Sigmoid colon (tissue), 7 donors: ENCODE results near the gene ANKRD1. TPM values are rescaled to one million over a fixed set of nuclear protein-coding genes. Genes with fewer than 3 reads are reported as not detected.
A peak's percentile ranks its signal among the peaks of the same experiment; 100 is the strongest.
"Not testable (repeated sequence)": the region's sequence is repeated elsewhere in the genome, so short reads cannot be mapped to it uniquely, and the experiment has no call there.

ENCODE experiments used
- DNase-seq: peaks from one replicate; pipeline ENCODE4 v3.0.0-alpha.2; 2019
- H3K27ac ChIP-seq, 4 donors: fragments of 200-600 bp; sonication (generic); one replicate each; pipeline ENCODE4 v1.5.1; 2016 to 2019; ENCODE audit warnings: mild to moderate bottlenecking in 1 of 4
- H3K27me3 ChIP-seq, 3 donors: fragments of 200-600 bp; sonication (generic); one replicate each; pipeline ENCODE4 v1.5.1; 2019; ENCODE audit warnings: mild to moderate bottlenecking in 1 of 3
- H3K36me3 ChIP-seq, 4 donors: fragments of 200-600 bp; sonication (generic); one replicate each; pipeline ENCODE4 v1.5.1; 2016 to 2019
- H3K4me1 ChIP-seq, 4 donors: fragments of 200-600 bp; sonication (generic); one replicate each; pipeline ENCODE4 v1.5.1; 2017 to 2019
- H3K4me3 ChIP-seq, 4 donors: fragments of 200-600 bp; sonication (generic); one replicate each; pipeline ENCODE4 v1.5.1; 2017 to 2019; ENCODE audit warnings: mild to moderate bottlenecking in 2 of 4, moderate library complexity in 1 of 4
- H3K9me3 ChIP-seq, 4 donors: fragments of 200-600 bp in 3 of 4; sonication (generic) in 3 of 4; one replicate each; pipeline versions ENCODE4 v1.5.1 to v1.6.1; 2013 to 2019
- EP300 ChIP-seq, 4 donors: sonication (generic); formaldehyde crosslinking; IDR thresholded peaks; one replicate each; pipeline ENCODE4 v1.6.1; 2017; ENCODE audit warnings: antibody characterized with exemption in 4 of 4
- POLR2A ChIP-seq, 2 donors: fragments of 450-650 bp; IDR thresholded peaks; one replicate each; pipeline ENCODE4 v1.6.1; 2016; ENCODE audit warnings: antibody characterized with exemption in 2 of 2, mild to moderate bottlenecking in 2 of 2, moderate library complexity in 2 of 2
- POLR2AphosphoS5 ChIP-seq, 4 donors: sonication (generic); formaldehyde crosslinking; IDR thresholded peaks; one replicate each; pipeline ENCODE4 v1.6.1; 2017; ENCODE audit warnings: antibody characterized with exemption in 4 of 4
- WGBS, 2 donors: extraction: QIAGEN DNeasy Blood & Tissue Kit; methylation state at CpG; one replicate each; pipeline ENCODE4 v1.1.7; 2013; 5-methylcytosine and 5-hydroxymethylcytosine counted together
- intact Hi-C: fragments of 100-400 bp; cut with DNase I; formaldehyde crosslinking; loops from one replicate; pipeline ENCODE4 v1.15.1; 2023
- polyA plus RNA-seq, 3 donors: library from polyadenylated mRNA; stranded (reverse); fragments of 200-250 nt; gene quantifications; one replicate each; pipeline ENCODE4 v1.2.3, GENCODE V29; 2013
- total RNA-seq, 4 donors: library from RNA; depleted of rRNA; stranded (reverse); fragments of >200 nt; gene quantifications; one replicate each; pipeline ENCODE4 v1.1.0, GENCODE V29; 2016
- TF ChIP-seq, protein P1 (sequence below), 4 experiments: fragments of 450-650 bp in 3 of 4; fragments of 200-600 bp in 1 of 4; IDR thresholded peaks; one replicate each; pipeline ENCODE4 v1.5.1; 2016 to 2019; ENCODE audit warnings: antibody characterized with exemption in 4 of 4, mild to moderate bottlenecking in 3 of 4, moderate library complexity in 2 of 4
- donor health status: healthy with polysubstance abuse.
- donor health status: Bipolar disorder and iron deficiency.
- donor health status: healthy.

ANKRD1 gene
- total and polyA plus RNA-seq, 7 donors, result 2.4 to 8.4 (median 2.5) TPM; not detected in 4

DNA sequence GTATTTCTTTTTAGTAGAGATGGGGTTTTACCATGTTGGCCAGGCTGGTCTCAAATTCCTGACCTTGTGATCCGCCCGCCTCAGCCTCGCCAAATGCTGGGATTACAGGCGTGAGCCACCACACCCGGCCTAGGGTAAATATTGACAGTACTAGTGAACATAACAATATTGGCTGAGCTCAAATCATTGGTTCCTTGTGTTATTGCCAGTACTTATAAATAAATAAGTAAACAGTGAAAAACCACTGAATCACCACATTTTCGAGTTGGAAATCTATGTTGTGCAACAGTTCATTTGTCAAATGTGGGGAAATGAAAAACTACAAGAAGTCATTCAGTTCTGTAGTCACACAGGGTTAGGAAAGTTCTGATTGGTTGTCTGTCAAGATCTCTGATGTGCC, 33.3 kb downstream of the ANKRD1 start:
- Histone ChIP-seq H3K27me3 (no peaks in the 10 kb centered on the region), H3K27ac (no peak overlapping the region), H3K4me1 (peaks cover 0 to 11% (median 9%) of the 10 kb centered on the region in 4 donors), H3K9me3 (no peaks in the 10 kb centered on the region), H3K36me3 (peaks cover 0 to 87% (median 23%) of the 10 kb centered on the region in 4 donors), H3K4me3 (no peak overlapping the region)
- intact Hi-C loops, result no loop called here
- WGBS, 2 donors, result 9 to 54% methylated on average over 6 of the region's 6 CpGs
- DNase-seq, result no peak
- TF ChIP-seq, protein P1, sequence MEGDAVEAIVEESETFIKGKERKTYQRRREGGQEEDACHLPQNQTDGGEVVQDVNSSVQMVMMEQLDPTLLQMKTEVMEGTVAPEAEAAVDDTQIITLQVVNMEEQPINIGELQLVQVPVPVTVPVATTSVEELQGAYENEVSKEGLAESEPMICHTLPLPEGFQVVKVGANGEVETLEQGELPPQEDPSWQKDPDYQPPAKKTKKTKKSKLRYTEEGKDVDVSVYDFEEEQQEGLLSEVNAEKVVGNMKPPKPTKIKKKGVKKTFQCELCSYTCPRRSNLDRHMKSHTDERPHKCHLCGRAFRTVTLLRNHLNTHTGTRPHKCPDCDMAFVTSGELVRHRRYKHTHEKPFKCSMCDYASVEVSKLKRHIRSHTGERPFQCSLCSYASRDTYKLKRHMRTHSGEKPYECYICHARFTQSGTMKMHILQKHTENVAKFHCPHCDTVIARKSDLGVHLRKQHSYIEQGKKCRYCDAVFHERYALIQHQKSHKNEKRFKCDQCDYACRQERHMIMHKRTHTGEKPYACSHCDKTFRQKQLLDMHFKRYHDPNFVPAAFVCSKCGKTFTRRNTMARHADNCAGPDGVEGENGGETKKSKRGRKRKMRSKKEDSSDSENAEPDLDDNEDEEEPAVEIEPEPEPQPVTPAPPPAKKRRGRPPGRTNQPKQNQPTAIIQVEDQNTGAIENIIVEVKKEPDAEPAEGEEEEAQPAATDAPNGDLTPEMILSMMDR (IDR thresholded peaks at IDR 0.05), result no peak
- no peak for TF ChIP-seq POLR2AphosphoS5 (IDR thresholded peaks at IDR 0.05)
- TF ChIP-seq POLR2A (IDR thresholded peaks at IDR 0.05), result no peak
- TF ChIP-seq EP300 (IDR thresholded peaks at IDR 0.05), result no peak

DNA sequence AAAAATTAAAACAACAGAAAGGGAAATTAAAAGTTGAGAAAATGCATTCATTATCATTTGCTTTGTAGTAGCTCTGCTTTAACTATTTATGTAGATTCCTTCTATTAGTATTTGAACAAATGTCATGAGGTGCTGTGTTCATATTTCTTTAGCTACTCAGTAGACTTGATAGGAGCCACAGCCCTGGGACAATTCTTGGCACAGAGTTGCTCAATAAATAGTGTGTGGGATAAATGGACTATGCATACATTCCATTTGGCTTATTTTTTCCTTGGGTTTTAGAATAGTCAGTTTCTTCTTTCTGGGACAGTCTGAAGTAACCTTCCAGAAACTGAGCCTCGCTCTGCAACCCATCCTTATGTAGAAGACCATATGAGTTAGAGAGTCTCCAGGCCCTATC, 35.7 kb downstream of the ANKRD1 start:
- Histone ChIP-seq H3K4me3 (no peak overlapping the region), H3K36me3 (peaks cover 0 to 80% (median 23%) of the 10 kb centered on the region in 4 donors), H3K27ac (no peak overlapping the region), H3K9me3 (no peaks in the 10 kb centered on the region), H3K27me3 (no peaks in the 10 kb centered on the region), H3K4me1 (peaks cover 0 to 11% (median 9%) of the 10 kb centered on the region in 4 donors)
- DNase-seq, result no peak
- intact Hi-C loops, result no loop called here
- 95% methylated on average over 1 of the region's 1 CpG for WGBS, 2 donors
- TF ChIP-seq EP300 (IDR thresholded peaks at IDR 0.05), result no peak
- TF ChIP-seq, protein P1 (IDR thresholded peaks at IDR 0.05), result no peak
- no peak for TF ChIP-seq POLR2AphosphoS5 (IDR thresholded peaks at IDR 0.05)
- no peak for TF ChIP-seq POLR2A (IDR thresholded peaks at IDR 0.05)

DNA sequence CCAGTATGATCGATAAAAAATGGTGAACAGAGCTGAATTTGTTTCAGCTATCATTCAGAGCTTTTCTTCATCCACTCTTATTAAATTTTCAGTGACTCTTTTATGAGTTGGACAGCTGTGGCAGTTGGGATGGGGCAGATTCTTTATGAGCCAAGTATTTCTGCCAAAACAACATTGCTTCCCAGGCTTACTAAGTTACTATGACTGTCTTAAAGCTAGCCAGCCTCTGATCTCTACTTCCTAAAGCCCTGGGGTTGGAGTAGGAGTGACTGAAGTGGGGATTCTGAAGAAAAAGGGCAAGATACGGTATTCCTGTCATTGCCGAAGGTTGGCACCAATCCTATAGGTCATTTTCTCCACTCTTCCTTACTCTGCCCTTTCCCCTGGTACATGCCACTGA, 36.5 kb downstream of the ANKRD1 start:
- H3K4me1 ChIP-seq, result peaks cover 0 to 11% (median 9%) of the 10 kb centered on the region in 4 donors
- TF ChIP-seq POLR2A (IDR thresholded peaks at IDR 0.05) (no peak), EP300 (IDR thresholded peaks at IDR 0.05) (no peak)
- TF ChIP-seq, protein P1 (IDR thresholded peaks at IDR 0.05), result no peak
- H3K27ac ChIP-seq, result no peak overlapping the region
- no peak overlapping the region for H3K4me3 ChIP-seq
- 83 to 89% methylated on average over 3 of the region's 3 CpGs for WGBS, 2 donors
- no peaks in the 10 kb centered on the region for H3K9me3 ChIP-seq
- no peaks in the 10 kb centered on the region for H3K27me3 ChIP-seq
- H3K36me3 ChIP-seq, result peaks cover 0 to 76% (median 23%) of the 10 kb centered on the region in 4 donors
- intact Hi-C loops, result no loop called here
- no peak for DNase-seq

DNA sequence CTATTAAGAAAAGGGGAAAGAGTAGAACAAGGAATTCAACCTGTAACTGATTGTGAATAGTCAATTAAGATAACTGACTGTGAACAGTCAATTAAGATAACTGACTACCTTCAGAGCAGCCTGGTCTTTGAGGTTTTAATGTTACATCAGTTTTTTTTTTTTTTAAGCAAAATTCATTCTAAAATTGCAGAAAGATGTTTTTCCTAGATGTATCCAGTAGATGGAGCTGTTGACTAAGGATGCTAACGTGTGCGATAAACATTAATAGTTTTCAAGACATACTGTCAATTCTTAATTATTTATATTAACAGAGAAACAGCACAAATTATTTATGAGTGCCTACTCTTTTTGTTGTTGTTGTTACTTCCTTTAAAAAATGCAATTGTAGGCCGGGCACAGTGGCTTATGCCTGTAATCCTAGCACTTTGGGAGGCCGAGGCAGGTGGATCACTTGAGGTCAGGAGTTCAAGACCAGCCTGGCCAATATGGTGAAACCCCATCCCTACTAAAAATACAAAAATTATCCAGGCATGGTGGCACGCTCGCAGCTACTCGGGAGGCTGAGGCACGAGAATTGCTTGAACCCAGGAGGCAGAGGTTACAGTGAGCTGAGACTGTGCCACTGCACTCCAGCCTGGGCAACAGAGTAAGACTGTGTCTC, 40.7 kb downstream of the ANKRD1 start:
- H3K27ac ChIP-seq, H3K9me3 ChIP-seq, H3K4me1 ChIP-seq, DNase-seq, intact Hi-C loops, H3K27me3 ChIP-seq, H3K4me3 ChIP-seq: not testable (repeated sequence)
- TF ChIP-seq, protein P1 (IDR thresholded peaks at IDR 0.05), result peak in 3 of 4 experiments; percentile 9 to 55 (median 45)
- 69 to 74% methylated on average over 8 of the region's 8 CpGs for WGBS, 2 donors
- H3K36me3 ChIP-seq, result peaks cover 0 to 74% (median 7%) of the 10 kb centered on the region in 4 donors

DNA sequence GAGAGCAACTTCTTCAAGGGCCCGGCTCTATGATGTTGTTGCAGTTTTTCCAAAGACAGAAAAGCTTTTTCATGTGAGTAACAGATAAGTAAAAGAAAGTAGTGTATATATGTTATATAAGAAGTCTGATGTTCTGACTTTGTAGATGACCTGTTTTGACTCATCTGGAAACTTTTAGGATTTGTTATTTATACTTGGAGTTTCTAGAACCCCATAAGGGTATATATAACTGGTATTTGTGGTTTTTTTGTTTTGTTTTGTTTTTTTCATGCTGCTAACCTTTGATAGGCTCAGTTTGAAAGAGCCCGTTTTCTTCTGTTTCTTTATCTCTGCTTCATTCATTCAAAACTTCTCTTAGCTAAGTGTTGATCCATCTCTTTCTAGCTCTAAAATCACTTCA, 41.8 kb downstream of the ANKRD1 start:
- 90 to 91% methylated on average over 2 of the region's 2 CpGs for WGBS, 2 donors
- Histone ChIP-seq H3K4me1 (peaks cover 0 to under 1% (median 0%) of the 10 kb centered on the region in 4 donors), H3K4me3 (no peak overlapping the region), H3K27me3 (no peaks in the 10 kb centered on the region), H3K36me3 (peaks cover 0 to 71% (median 7%) of the 10 kb centered on the region in 4 donors), H3K27ac (no peak overlapping the region), H3K9me3 (no peaks in the 10 kb centered on the region)
- intact Hi-C loops, result no loop called here
- TF ChIP-seq EP300 (IDR thresholded peaks at IDR 0.05) (no peak), POLR2AphosphoS5 (IDR thresholded peaks at IDR 0.05) (no peak), POLR2A (IDR thresholded peaks at IDR 0.05) (no peak)
- TF ChIP-seq, protein P1 (IDR thresholded peaks at IDR 0.05), result no peak
- no peak for DNase-seq
